Right cardiac atrium (tissue), 5 donors: Measurements from ENCODE around the gene SEL1L3. TPM values are rescaled to one million over a fixed set of nuclear protein-coding genes. Genes with fewer than 3 reads are reported as not detected.
"Not testable (repeated sequence)": the region's sequence is repeated elsewhere in the genome, so short reads cannot be mapped to it uniquely, and the experiment has no call there.

Source experiments
- ATAC-seq, 2 donors: fragments of 200-7000 bp; cut with Tn5 transposase; one replicate each; pipeline versions ENCODE4 v1.8.0 to v1.9.1; 2020; ENCODE audit warnings: moderate library complexity in 2 of 2, mild to moderate bottlenecking in 1 of 2
- DNase-seq, 3 donors: peaks; one replicate each; pipeline ENCODE4 v3.0.0-alpha.2; 2020
- H3K27ac ChIP-seq: one replicate; pipeline ENCODE4 v1.5.1; 2013; ENCODE audit warnings: mild to moderate bottlenecking, low read length, control low read depth, moderate library complexity
- H3K27me3 ChIP-seq: one replicate; pipeline ENCODE4 v1.6.1; 2013; ENCODE audit not compliant: control insufficient read depth, insufficient read depth
- H3K4me1 ChIP-seq: one replicate; pipeline ENCODE4 v1.6.1; 2013; ENCODE audit warnings: low read length; ENCODE audit not compliant: control insufficient read depth, insufficient read depth
- H3K4me3 ChIP-seq: one replicate; pipeline ENCODE4 v1.5.1; 2013; ENCODE audit warnings: low read length, control low read depth
- H3K9me3 ChIP-seq: one replicate; pipeline ENCODE4 v1.6.1; 2013; ENCODE audit warnings: low read length; ENCODE audit not compliant: control insufficient read depth
- WGBS: extraction: QIAGEN DNeasy Blood & Tissue Kit; methylation state at CpG from one replicate; pipeline ENCODE4 v1.1.7; 2013; 5-methylcytosine and 5-hydroxymethylcytosine counted together
- intact Hi-C, 4 donors: fragments of 100-400 bp; cut with DNase I; formaldehyde crosslinking; loops; one replicate each; pipeline versions ENCODE4 v1.11.0 to v1.14.0; 2022 to 2023
- polyA plus RNA-seq: library from polyadenylated mRNA; stranded (reverse); fragments of 200-250 nt; gene quantifications from one replicate; pipeline ENCODE4 v1.2.3, GENCODE V29; 2013
- total RNA-seq, 4 donors: library from RNA; stranded (reverse); fragmentation: NEBNext Ultra II Directional; extraction: Animal tissue kit (Norgen Biotek cat#: 25700); gene quantifications; one replicate each; pipeline ENCODE4 v1.2.1, GENCODE V29; 2021
- donor health status: healthy with polysubstance abuse.
- donor health status: DM: no; HTN: yes; CAD: no.
- donor health status: DM: no; HTN: no; CAD: no.
- donor health status: DM: no; HTN: yes; CAD: no; lungs with severe emphysema.
- donor health status: DM: yes; HTN: yes; CAD: no.

Gene SEL1L3
- total and polyA plus RNA-seq, 5 donors: 1.7 to 3.1 (median 2.7) TPM

GRCh38 chr4:25879091-25879584 is 16.4 kb upstream of the SEL1L3 start:
- intact Hi-C loops: no loop called here
- no peak for DNase-seq
- ATAC-seq: no peak
- Histone ChIP-seq H3K9me3 (no peaks in the 10 kb centered on the region), H3K4me1 (no peaks in the 10 kb centered on the region), H3K27ac (no peak overlapping the region), H3K27me3 (no peaks in the 10 kb centered on the region), H3K4me3 (no peak overlapping the region)
- 86% methylated on average over 9 of the region's 9 CpGs for WGBS

GRCh38 chr4:25878676-25879075 is 15.9 kb upstream of the SEL1L3 start:
- Histone ChIP-seq H3K4me3 (no peak overlapping the region), H3K9me3 (no peaks in the 10 kb centered on the region), H3K4me1 (no peaks in the 10 kb centered on the region), H3K27ac (no peak overlapping the region), H3K27me3 (no peaks in the 10 kb centered on the region)
- ATAC-seq: no peak
- 67% methylated on average over 9 of the region's 9 CpGs for WGBS
- intact Hi-C loops: no loop called here
- no peak for DNase-seq

GRCh38 chr4:25875281-25875745 is 12.5 kb upstream of the SEL1L3 start:
- Histone ChIP-seq H3K4me3 (no peak overlapping the region), H3K4me1 (no peaks in the 10 kb centered on the region), H3K27me3 (no peaks in the 10 kb centered on the region), H3K27ac (no peak overlapping the region), H3K9me3 (no peaks in the 10 kb centered on the region)
- no peak for ATAC-seq
- DNase-seq: no peak
- intact Hi-C loops: no loop called here
- 95% methylated on average over 7 of the region's 7 CpGs for WGBS

GRCh38 chr4:25874655-25875054 is 11.9 kb upstream of the SEL1L3 start:
- ATAC-seq (no peak), DNase-seq (no peak)
- intact Hi-C loops: no loop called here
- Histone ChIP-seq H3K4me3 (no peak overlapping the region), H3K4me1 (no peaks in the 10 kb centered on the region), H3K27me3 (no peaks in the 10 kb centered on the region), H3K9me3 (no peaks in the 10 kb centered on the region), H3K27ac (no peak overlapping the region)
- WGBS: 92% methylated on average over 3 of the region's 3 CpGs

GRCh38 chr4:25873632-25874129 is 10.9 kb upstream of the SEL1L3 start:
- Histone ChIP-seq H3K4me3 (no peak overlapping the region), H3K27ac (no peak overlapping the region), H3K4me1 (no peaks in the 10 kb centered on the region), H3K27me3 (no peaks in the 10 kb centered on the region), H3K9me3 (no peaks in the 10 kb centered on the region)
- DNase-seq (no peak), ATAC-seq (no peak)
- intact Hi-C loops: no loop called here
- 83% methylated on average over 7 of the region's 7 CpGs for WGBS

- no peaks in the 10 kb centered on the region for H3K4me1 ChIP-seq
- no peaks in the 10 kb centered on the region for H3K27me3 ChIP-seq
- no peak overlapping the region for H3K4me3 ChIP-seq
- H3K9me3 ChIP-seq: no peaks in the 10 kb centered on the region
- 84% methylated on average over 13 of the region's 13 CpGs for WGBS
- H3K27ac ChIP-seq: no peak overlapping the region
- DNase-seq (no peak), ATAC-seq (no peak)
- intact Hi-C loops: no loop called here
Measured at GRCh38 chr4:25872851-25873631, 10.3 kb upstream of the SEL1L3 start.

- H3K9me3 ChIP-seq: no peaks in the 10 kb centered on the region
- H3K4me3 ChIP-seq: no peak overlapping the region
- H3K27me3 ChIP-seq: no peaks in the 10 kb centered on the region
- no peak overlapping the region for H3K27ac ChIP-seq
- no peak for ATAC-seq
- H3K4me1 ChIP-seq: no peaks in the 10 kb centered on the region
- 95% methylated on average over 2 of the region's 2 CpGs for WGBS
- DNase-seq: no peak
- intact Hi-C loops: no loop called here
Measured at GRCh38 chr4:25870081-25870480, 7.3 kb upstream of the SEL1L3 start.

- Histone ChIP-seq H3K4me3 (no peak overlapping the region), H3K4me1 (no peaks in the 10 kb centered on the region), H3K27ac (no peak overlapping the region), H3K9me3 (no peaks in the 10 kb centered on the region), H3K27me3 (no peaks in the 10 kb centered on the region)
- WGBS: 64% methylated on average over 6 of the region's 6 CpGs
- ATAC-seq (no peak), DNase-seq (no peak)
- intact Hi-C loops: no loop called here
Measured at GRCh38 chr4:25867781-25868294, 5.0 kb upstream of the SEL1L3 start.

GRCh38 chr4:25866401-25866800 is 3.6 kb upstream of the SEL1L3 start:
- H3K27me3 ChIP-seq, intact Hi-C loops, ATAC-seq, H3K4me3 ChIP-seq, DNase-seq, H3K4me1 ChIP-seq, H3K27ac ChIP-seq, H3K9me3 ChIP-seq: not testable (repeated sequence)
- WGBS: 94% methylated on average over 4 of the region's 4 CpGs

GRCh38 chr4:25865586-25865985 is 2.8 kb upstream of the SEL1L3 start:
- DNase-seq: no peak
- no peaks in the 10 kb centered on the region for H3K4me1 ChIP-seq
- no peaks in the 10 kb centered on the region for H3K27me3 ChIP-seq
- intact Hi-C loops: no loop called here
- no peak overlapping the region for H3K27ac ChIP-seq
- WGBS: 75% methylated on average over 4 of the region's 4 CpGs
- H3K9me3 ChIP-seq: no peaks in the 10 kb centered on the region
- ATAC-seq: peak in 1 of 2 donors; percentile 42
- H3K4me3 ChIP-seq: no peak overlapping the region

GRCh38 chr4:25863831-25864418 is 1.1 kb upstream of the SEL1L3 start:
- no peak overlapping the region for H3K4me3 ChIP-seq
- H3K4me1 ChIP-seq: no peaks in the 10 kb centered on the region
- DNase-seq (peak in 1 of 3 donors; percentile 33), ATAC-seq (no peak)
- H3K9me3 ChIP-seq: no peaks in the 10 kb centered on the region
- 79% methylated on average over 29 of the region's 29 CpGs for WGBS
- intact Hi-C loops: no loop called here
- no peaks in the 10 kb centered on the region for H3K27me3 ChIP-seq
- H3K27ac ChIP-seq: no peak overlapping the region
